ENCODE data around the gene PRKCQ. TPM values are rescaled to one million over a fixed set of nuclear protein-coding genes. Genes with fewer than 3 reads are reported as not detected.

The PRKCQ gene
- total and polyA plus RNA-seq, 2 experiments from 2014 or later = 0.43 to 0.97 TPM

GRCh38 chr10:6486309-6486708, 93.8 kb downstream of the PRKCQ start:
- no peaks in the 10 kb centered on the region for H3K36me3 ChIP-seq (replicated peaks; ENCODE audit: insufficient read depth, low read depth)
- H4K20me1 ChIP-seq (ENCODE audit: insufficient read depth, poor library complexity, severe bottlenecking) = no peaks in the 10 kb centered on the region
- WGBS (ENCODE audit: low lambda C conversion rate, missing lambda C conversion rate) = 93% methylated on average over 6 of the region's 6 CpGs
- no peak overlapping the region for H3K27ac ChIP-seq
- H3K9me2 ChIP-seq (replicated peaks; ENCODE audit: insufficient read depth) = no peaks in the 10 kb centered on the region
- no peak overlapping the region for H2AFZ ChIP-seq
- H3K27me3 ChIP-seq = no peaks in the 10 kb centered on the region
- no peak for DNase-seq (ENCODE audit: low spot score)
- no peak overlapping the region for H3K4me3 ChIP-seq
- H3K79me2 ChIP-seq = no peaks in the 10 kb centered on the region
- TF ChIP-seq EZH2 (IDR thresholded peaks at IDR 0.05; ENCODE audit: borderline replicate concordance) (no peak), EZH2phosphoT487 (IDR thresholded peaks at IDR 0.05; ENCODE audit: low read depth, severe bottlenecking, unreplicated experiment) (no peak), CTCF (IDR thresholded peaks at IDR 0.05; ENCODE audit: poor library complexity) (no peak)
- H3K9me3 ChIP-seq (ENCODE audit: low read depth) = no peaks in the 10 kb centered on the region
- no peak overlapping the region for H3K4me2 ChIP-seq
- H3K4me1 ChIP-seq (ENCODE audit: insufficient read depth) = no peaks in the 10 kb centered on the region

GRCh38 chr10:6482737-6483357, 97.2 kb downstream of the PRKCQ start:
- no peaks in the 10 kb centered on the region for H3K27me3 ChIP-seq
- H2AFZ ChIP-seq = no peak overlapping the region
- TF ChIP-seq CTCF (IDR thresholded peaks at IDR 0.05; ENCODE audit: poor library complexity) (no peak), EZH2 (IDR thresholded peaks at IDR 0.05; ENCODE audit: borderline replicate concordance) (no peak), EZH2phosphoT487 (IDR thresholded peaks at IDR 0.05; ENCODE audit: low read depth, severe bottlenecking, unreplicated experiment) (no peak)
- H3K36me3 ChIP-seq (replicated peaks; ENCODE audit: insufficient read depth, low read depth) = no peaks in the 10 kb centered on the region
- no peak for DNase-seq (ENCODE audit: low spot score)
- no peaks in the 10 kb centered on the region for H3K79me2 ChIP-seq
- WGBS (ENCODE audit: low lambda C conversion rate, missing lambda C conversion rate) = 94% methylated on average over 9 of the region's 9 CpGs
- H3K9me3 ChIP-seq (ENCODE audit: low read depth) = no peaks in the 10 kb centered on the region
- H4K20me1 ChIP-seq (ENCODE audit: insufficient read depth, poor library complexity, severe bottlenecking) = no peaks in the 10 kb centered on the region
- H3K27ac ChIP-seq = no peak overlapping the region
- no peak overlapping the region for H3K4me3 ChIP-seq
- H3K4me1 ChIP-seq (ENCODE audit: insufficient read depth) = no peaks in the 10 kb centered on the region
- no peaks in the 10 kb centered on the region for H3K9me2 ChIP-seq (replicated peaks; ENCODE audit: insufficient read depth)
- H3K4me2 ChIP-seq = no peak overlapping the region

- H4K20me1 ChIP-seq (ENCODE audit: insufficient read depth, poor library complexity, severe bottlenecking) = no peaks in the 10 kb centered on the region
- no peaks in the 10 kb centered on the region for H3K4me1 ChIP-seq (ENCODE audit: insufficient read depth)
- H2AFZ ChIP-seq = no peak overlapping the region
- H3K27ac ChIP-seq = no peak overlapping the region
- H3K4me2 ChIP-seq = no peak overlapping the region
- DNase-seq (ENCODE audit: low spot score) = no peak
- whole genome bisulfite sequencing (ENCODE audit: low lambda C conversion rate, missing lambda C conversion rate) = 92% methylated on average over 8 of the region's 8 CpGs
- no peaks in the 10 kb centered on the region for H3K79me2 ChIP-seq
- no peaks in the 10 kb centered on the region for H3K9me3 ChIP-seq (ENCODE audit: low read depth)
- TF ChIP-seq EZH2 (IDR thresholded peaks at IDR 0.05; ENCODE audit: borderline replicate concordance) (no peak), CTCF (IDR thresholded peaks at IDR 0.05; ENCODE audit: poor library complexity) (no peak), EZH2phosphoT487 (IDR thresholded peaks at IDR 0.05; ENCODE audit: low read depth, severe bottlenecking, unreplicated experiment) (no peak)
- H3K36me3 ChIP-seq (replicated peaks; ENCODE audit: insufficient read depth, low read depth) = no peaks in the 10 kb centered on the region
- H3K4me3 ChIP-seq = no peak overlapping the region
- H3K9me2 ChIP-seq (replicated peaks; ENCODE audit: insufficient read depth) = no peaks in the 10 kb centered on the region
- no peaks in the 10 kb centered on the region for H3K27me3 ChIP-seq
Observed at GRCh38 chr10:6478722-6479121, 101.4 kb downstream of the PRKCQ start.

Measured in hepatocyte (in vitro differentiated cells).